Bronchial epithelial cell (primary cell): Measurements from ENCODE around the gene AK3. TPM values are rescaled to one million over a fixed set of nuclear protein-coding genes. Genes with fewer than 3 reads are reported as not detected.

ENCODE experiments used
- DNase-seq: peaks from one replicate; pipeline ENCODE4 v3.0.0-alpha.2; 2010; ENCODE audit warnings: low read depth
- FAIRE-seq: peaks from 2 replicates; lab custom pipeline; 2011; peaks lifted over from hg19 to GRCh38; lab: Jason Lieb, UNC
- H3K27me3 ChIP-seq: 2 replicates; pipeline ENCODE4 v1.5.1; 2011; ENCODE audit warnings: low read length; ENCODE audit not compliant: control insufficient read depth, insufficient read depth
- H3K36me3 ChIP-seq: 2 replicates; pipeline ENCODE4 v1.5.1; 2011; ENCODE audit warnings: low read length; ENCODE audit not compliant: control insufficient read depth, insufficient read depth
- H3K4me3 ChIP-seq: 2 replicates; pipeline ENCODE4 v1.5.1; 2011; ENCODE audit warnings: mild to moderate bottlenecking, low read depth, low read length, control low read depth
- total RNA-seq: library from RNA; depleted of rRNA; stranded (reverse); fragments of >200 nt; gene quantifications from 2 replicates; pipeline ENCODE4 v1.2.1, GENCODE V29; 2014
- TF ChIP-seq, protein P1 (sequence below): IDR thresholded peaks from 2 replicates; pipeline ENCODE4 v1.5.1; 2011; ENCODE audit warnings: mild to moderate bottlenecking, moderate library complexity, low read length, control low read depth, inconsistent platforms; ENCODE audit not compliant: insufficient read depth, severe bottlenecking

AK3 gene
- total RNA-seq, 1 donor from 2014 or later = 59.5 TPM

DNA sequence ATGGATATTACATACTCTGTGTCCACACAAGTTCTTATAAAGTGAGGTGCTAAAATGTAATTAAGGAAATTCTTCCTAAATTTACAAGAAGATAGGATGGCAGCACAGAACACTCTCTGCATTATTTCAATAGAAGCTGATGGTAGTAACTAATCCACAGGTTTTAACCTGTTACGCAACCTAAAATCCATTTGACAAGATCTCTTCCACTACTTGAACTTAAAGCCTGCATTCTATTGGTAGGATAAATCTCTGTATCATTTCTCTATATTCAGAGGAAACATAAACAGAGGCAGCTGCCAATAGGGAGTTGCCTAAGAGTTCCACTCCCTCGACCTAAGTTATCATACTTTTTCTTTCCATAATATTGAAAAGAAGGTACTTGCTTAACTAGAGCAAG lies 40.1 kb downstream of the AK3 start:
- FAIRE-seq (no peak), DNase-seq (no peak)
- TF ChIP-seq, protein P1, sequence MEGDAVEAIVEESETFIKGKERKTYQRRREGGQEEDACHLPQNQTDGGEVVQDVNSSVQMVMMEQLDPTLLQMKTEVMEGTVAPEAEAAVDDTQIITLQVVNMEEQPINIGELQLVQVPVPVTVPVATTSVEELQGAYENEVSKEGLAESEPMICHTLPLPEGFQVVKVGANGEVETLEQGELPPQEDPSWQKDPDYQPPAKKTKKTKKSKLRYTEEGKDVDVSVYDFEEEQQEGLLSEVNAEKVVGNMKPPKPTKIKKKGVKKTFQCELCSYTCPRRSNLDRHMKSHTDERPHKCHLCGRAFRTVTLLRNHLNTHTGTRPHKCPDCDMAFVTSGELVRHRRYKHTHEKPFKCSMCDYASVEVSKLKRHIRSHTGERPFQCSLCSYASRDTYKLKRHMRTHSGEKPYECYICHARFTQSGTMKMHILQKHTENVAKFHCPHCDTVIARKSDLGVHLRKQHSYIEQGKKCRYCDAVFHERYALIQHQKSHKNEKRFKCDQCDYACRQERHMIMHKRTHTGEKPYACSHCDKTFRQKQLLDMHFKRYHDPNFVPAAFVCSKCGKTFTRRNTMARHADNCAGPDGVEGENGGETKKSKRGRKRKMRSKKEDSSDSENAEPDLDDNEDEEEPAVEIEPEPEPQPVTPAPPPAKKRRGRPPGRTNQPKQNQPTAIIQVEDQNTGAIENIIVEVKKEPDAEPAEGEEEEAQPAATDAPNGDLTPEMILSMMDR = no peak
- no peak overlapping the region for H3K4me3 ChIP-seq
- no peaks in the 10 kb centered on the region for H3K27me3 ChIP-seq
- peaks cover 1% of the 10 kb centered on the region for H3K36me3 ChIP-seq

DNA sequence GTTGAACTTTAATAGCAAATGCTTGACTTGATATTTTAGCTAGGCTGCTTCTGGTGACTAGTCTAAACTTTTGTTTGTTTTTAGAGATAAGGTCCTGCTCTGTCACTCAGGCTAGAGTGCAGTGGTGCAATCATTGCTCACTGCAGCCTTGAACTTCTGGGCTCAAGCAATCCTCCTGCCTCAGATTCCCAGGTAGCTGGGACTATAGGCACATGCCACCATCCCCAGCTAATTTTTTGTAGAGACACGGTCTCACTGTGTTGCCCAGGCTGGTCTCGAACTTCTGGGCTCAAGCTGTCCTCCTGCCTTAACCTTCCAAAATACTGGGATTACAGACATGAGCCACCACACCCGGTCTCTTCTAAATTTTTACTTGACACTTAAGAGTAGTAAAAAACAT lies 40.9 kb downstream of the AK3 start:
- TF ChIP-seq, protein P1 = no peak
- FAIRE-seq (no peak), DNase-seq (no peak)
- no peak overlapping the region for H3K4me3 ChIP-seq
- no peaks in the 10 kb centered on the region for H3K27me3 ChIP-seq
- peaks cover 3% of the 10 kb centered on the region for H3K36me3 ChIP-seq

DNA sequence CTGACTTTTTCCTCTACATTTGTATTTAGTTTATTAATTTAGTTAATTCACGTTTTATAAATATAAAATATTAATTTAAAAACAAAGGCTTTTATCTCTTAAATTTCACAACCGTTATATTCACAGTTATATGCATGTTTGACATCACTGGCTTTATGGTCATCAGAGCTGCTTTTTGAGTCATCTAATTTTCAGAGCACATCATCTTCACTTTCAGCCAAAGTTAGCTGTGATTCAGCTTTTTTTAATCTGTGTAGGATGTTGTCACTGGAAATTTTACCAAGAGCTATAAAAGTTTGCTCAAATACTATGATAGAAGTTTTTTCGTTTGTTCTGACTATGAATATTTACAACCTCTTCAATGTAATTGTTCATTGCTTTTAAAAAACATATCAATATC lies 49.2 kb downstream of the AK3 start:
- Histone ChIP-seq H3K4me3 (no peak overlapping the region), H3K36me3 (peaks cover 3% of the 10 kb centered on the region), H3K27me3 (no peaks in the 10 kb centered on the region)
- no peak for FAIRE-seq
- TF ChIP-seq, protein P1 = no peak
- no peak for DNase-seq

GRCh38 chr9:4690144-4690543 lies 50.9 kb downstream of the AK3 start:
- Histone ChIP-seq H3K36me3 (peaks cover 4% of the 10 kb centered on the region), H3K27me3 (no peaks in the 10 kb centered on the region), H3K4me3 (no peak overlapping the region)
- FAIRE-seq = no peak
- TF ChIP-seq, protein P1 = no peak
- no peak for DNase-seq

DNA sequence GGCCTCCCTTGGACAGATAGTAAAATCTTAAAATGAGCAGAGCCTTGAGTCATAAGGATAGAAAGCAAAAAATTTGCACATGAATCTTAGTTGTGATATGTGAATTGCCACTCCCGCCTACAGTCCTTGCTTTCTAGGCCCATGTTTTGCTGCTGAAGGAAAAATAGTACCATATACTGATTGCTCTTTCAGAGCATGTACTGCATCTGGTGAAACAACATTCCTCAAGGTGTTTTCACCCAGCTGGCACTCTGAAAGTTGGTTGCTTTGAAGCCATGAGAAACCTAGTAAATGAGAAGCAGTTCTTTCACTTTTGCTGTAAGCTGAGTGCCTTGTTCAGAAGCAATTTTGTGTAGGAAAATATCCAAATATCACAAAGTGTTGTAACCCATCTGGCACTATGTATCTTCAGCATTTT lies 51.3 kb downstream of the AK3 start:
- TF ChIP-seq, protein P1 = no peak
- Histone ChIP-seq H3K4me3 (no peak overlapping the region), H3K36me3 (peaks cover 7% of the 10 kb centered on the region), H3K27me3 (no peaks in the 10 kb centered on the region)
- no peak for FAIRE-seq
- peak; percentile 56 for DNase-seq

GRCh38 chr9:4689021-4689420 lies 52.0 kb downstream of the AK3 start:
- Histone ChIP-seq H3K36me3 (peaks cover 6% of the 10 kb centered on the region), H3K27me3 (no peaks in the 10 kb centered on the region), H3K4me3 (no peak overlapping the region)
- DNase-seq (no peak), FAIRE-seq (no peak)
- TF ChIP-seq, protein P1 = no peak
